Subcutaneous adipose tissue (tissue), 4 donors: ENCODE data around the gene HOXA2. TPM values are rescaled to one million over a fixed set of nuclear protein-coding genes. Genes with fewer than 3 reads are reported as not detected.

Experiments
- CTCF ChIP-seq: fragments of 450-650 bp; IDR thresholded peaks from one replicate; pipeline ENCODE4 v1.5.1; 2016; ENCODE audit warnings: low read depth, mild to moderate bottlenecking, control low read depth, antibody characterized with exemption, moderate library complexity
- total RNA-seq, 4 donors: library from RNA; depleted of rRNA; stranded (reverse); fragments of >200 nt; gene quantifications; one replicate each; pipeline ENCODE4 v1.1.0, GENCODE V29; 2016

Gene HOXA2
- total RNA-seq = 1 to 10 TPM in 1 of 4 donors, under 1 TPM in 2, not detected in 1; 0.51 to 1.7 (median 0.88) TPM

GRCh38 chr7:27102581-27103442 lies at the start of gene HOXA2:
Gene HOXA2, minus strand, starts transcription at chr7:27102683. Its CDS starts 183 bp downstream, at chr7:27102500.
- TF ChIP-seq CTCF = no peak

DNA sequence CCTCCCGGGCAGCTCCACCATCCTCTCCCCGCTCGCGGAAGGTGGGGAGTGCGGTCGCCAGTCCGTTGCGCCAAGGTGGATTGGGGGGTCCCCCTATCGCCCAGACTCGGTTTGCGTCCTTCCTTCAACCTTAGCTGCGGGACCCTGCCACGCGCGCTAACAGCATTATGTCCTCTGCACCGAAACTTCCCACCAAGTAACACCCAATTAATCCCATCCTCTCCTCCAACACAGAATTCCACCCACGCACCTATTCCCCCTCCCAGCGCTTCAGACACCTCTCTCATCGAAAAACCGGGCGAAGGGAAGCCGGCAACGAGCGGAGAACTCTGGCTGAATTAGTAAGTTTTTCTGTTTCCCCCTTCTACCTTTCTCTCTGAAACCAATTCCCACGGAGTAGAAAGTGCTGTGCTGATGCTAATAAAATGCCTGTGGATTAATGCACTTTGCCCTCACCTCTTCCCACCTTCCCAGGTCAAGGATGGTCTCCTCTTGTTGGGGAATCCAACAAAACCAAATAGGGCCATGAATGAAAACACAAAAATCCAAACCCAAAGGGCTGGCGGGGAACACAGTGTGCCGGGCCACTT lies 49.0 kb upstream of the HOXA2 start:
- TF ChIP-seq CTCF = no peak

DNA sequence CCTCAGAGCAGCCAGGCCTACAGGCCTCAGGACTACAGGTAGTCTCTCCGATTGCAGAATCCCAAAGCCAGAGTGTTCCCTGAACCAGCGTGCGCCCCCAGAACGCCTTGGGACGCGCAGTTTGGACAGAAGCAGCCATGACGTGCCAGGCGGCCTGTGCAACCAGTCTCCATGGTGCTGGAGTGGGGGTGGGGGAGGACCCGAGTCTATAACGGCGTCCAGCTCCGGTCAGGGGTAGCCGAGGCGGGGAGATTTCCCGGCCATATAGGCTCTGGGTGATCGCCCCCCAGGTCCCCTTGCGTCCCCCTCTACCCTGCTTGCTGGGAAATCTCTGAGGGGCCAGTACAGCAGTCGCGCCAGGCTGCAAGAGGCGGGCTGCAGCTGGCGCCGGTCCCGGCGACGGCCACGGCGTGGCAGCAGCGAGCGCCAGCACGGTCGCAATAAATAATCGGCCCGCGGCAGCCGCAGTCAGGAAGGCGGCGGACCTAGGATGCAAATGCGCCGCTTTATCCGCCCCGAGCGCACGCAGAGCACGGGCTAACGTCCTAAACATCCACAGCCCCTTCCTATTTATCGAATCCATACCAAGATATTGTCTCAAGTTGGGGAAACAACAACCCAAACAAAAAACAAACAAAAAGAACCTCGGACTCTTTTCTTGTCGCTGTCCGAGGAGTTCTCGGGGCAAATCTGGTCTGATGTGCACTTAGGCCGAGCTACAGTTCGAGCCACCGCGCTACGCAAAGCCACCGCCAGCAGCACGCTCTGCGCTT lies 48.3 kb upstream of the HOXA2 start:
- TF ChIP-seq CTCF = no peak

- TF ChIP-seq CTCF = no peak
These were observed 47.5 kb upstream of the HOXA2 start for GRCh38 chr7:27149842-27150567.

DNA sequence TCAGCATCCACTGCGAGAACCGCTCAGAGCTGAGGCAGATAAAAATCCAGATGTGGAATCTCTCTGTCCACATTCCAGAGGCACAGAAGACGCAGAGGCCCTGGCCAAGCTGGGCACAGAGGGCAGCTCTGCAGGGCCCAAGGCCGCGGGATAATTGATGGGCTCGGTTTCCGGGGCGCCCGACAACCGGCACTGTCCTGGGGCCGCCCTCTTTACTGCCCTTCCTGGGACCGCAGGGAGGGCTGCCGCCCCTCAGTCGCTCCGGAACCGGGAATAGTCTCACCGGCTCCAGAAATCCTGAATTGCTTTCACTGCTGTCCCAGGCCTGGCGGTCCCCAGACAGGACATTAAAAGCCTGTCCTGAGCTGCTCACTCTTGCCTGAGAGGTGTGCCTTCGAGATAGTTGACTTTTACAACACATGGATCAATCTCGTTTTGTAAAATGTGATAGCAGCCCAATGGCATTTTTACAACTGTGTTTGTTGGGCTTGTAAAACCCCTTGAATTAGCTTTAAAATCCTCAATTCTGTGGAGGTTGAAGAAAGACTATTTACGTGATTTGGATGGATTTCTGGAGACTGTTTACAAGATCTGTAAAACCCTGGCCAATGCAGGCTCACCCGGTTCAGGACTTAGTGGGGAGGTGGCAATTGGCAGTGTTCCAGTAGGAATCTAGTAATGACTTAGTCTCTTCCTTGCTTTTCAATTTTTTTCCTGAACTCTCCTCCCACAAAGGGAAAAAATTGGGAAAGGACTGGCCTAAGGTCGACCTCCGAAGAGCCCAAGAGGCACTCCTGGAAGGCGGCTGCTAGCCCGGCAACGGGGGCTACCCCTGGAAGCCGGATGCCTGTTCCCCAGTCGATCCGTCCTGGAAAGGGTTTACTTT lies 46.5 kb upstream of the HOXA2 start:
- TF ChIP-seq CTCF = no peak

DNA sequence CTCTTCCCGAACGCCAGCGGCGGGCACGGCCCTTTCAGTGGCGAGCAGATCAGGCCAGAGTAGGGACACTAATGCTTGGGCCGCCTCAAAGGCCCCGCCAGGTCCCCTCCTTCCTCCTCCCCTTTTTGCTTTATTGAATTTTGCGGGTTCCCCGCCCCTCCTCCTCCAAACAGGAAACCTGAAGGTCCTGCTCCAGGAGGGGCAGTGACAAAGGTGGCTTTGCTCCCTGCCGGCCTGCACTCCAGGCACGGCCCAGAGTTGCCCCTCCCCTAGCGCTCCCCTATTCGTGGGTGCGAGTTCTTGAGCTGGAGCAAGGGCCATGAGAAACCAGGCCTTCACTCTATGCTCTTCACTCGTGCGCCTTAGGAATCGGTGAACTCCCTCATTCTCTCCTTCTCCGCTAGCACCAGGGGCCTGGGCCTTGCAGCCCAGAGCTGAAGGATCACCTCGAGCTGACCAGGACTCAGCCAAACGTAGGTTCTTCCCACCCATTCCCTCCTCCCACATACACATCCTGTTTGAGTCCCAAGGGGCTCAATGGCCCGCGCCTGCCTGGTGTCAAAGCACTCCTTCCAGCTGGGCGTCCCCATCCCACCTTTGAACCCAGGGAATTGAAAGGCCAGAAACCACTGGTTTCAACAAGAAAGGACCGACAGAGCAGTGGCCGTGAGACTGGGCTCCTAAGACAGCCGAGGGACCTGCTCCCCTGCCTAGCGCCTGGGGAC lies 45.7 kb upstream of the HOXA2 start:
- TF ChIP-seq CTCF = no peak
